Measurements from ENCODE around the gene FSIP1. TPM values are rescaled to one million over a fixed set of nuclear protein-coding genes. Genes with fewer than 3 reads are reported as not detected.

FSIP1 gene
- total and polyA plus RNA-seq, 8 donors: 0.38 to 2.7 (median 0.83) TPM

DNA sequence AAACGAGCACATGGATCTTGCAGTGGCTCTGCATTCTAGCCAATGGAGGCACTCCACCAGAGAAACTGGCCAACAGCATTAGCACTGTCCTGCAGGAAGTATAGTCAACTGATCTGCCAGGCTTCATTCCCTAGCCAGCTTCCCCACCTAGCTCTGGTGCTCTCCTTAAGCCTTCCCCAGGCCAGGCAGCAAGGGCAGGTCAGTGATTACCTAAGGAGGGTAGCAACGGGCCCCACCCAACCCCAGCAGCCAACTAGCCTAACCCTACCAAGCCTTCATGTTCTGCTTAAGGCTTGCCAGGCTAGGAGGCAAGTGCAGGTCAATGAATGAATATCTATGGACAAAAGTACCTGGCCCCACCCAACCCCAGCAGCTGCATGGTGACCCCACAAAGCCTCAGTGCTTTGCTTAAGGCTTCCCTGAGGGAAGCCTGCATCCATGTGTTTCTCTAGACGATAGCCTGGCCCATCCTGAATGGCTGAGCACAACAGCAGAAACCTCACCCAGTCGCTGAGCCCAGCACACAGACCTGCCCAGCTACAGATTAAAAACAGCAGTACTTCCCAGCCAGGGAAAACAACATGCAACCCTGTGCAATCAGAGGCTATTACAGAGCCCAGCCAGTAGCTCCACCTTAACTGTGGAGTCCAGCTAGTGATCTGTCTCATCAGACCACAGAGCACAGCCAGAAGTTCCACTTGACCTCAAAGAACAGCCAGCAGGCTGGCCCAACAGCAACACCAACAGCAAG, 173.3 kb downstream of the FSIP1 start:
- Histone ChIP-seq H3K4me3 (no peak overlapping the region), H3K27me3 (no peaks in the 10 kb centered on the region), H3K27ac (no peak overlapping the region), H3K4me1 (no peaks in the 10 kb centered on the region), H3K9me3 (peaks cover 0 to 41% of the 10 kb centered on the region in 2 donors), H3K36me3 (no peaks in the 10 kb centered on the region)
- no peak for ATAC-seq
- intact Hi-C loops (cut with DNase I): no loop called here
- TF ChIP-seq, protein P1, sequence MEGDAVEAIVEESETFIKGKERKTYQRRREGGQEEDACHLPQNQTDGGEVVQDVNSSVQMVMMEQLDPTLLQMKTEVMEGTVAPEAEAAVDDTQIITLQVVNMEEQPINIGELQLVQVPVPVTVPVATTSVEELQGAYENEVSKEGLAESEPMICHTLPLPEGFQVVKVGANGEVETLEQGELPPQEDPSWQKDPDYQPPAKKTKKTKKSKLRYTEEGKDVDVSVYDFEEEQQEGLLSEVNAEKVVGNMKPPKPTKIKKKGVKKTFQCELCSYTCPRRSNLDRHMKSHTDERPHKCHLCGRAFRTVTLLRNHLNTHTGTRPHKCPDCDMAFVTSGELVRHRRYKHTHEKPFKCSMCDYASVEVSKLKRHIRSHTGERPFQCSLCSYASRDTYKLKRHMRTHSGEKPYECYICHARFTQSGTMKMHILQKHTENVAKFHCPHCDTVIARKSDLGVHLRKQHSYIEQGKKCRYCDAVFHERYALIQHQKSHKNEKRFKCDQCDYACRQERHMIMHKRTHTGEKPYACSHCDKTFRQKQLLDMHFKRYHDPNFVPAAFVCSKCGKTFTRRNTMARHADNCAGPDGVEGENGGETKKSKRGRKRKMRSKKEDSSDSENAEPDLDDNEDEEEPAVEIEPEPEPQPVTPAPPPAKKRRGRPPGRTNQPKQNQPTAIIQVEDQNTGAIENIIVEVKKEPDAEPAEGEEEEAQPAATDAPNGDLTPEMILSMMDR (IDR thresholded peaks at IDR 0.05): no peak
- no peak for DNase-seq

DNA sequence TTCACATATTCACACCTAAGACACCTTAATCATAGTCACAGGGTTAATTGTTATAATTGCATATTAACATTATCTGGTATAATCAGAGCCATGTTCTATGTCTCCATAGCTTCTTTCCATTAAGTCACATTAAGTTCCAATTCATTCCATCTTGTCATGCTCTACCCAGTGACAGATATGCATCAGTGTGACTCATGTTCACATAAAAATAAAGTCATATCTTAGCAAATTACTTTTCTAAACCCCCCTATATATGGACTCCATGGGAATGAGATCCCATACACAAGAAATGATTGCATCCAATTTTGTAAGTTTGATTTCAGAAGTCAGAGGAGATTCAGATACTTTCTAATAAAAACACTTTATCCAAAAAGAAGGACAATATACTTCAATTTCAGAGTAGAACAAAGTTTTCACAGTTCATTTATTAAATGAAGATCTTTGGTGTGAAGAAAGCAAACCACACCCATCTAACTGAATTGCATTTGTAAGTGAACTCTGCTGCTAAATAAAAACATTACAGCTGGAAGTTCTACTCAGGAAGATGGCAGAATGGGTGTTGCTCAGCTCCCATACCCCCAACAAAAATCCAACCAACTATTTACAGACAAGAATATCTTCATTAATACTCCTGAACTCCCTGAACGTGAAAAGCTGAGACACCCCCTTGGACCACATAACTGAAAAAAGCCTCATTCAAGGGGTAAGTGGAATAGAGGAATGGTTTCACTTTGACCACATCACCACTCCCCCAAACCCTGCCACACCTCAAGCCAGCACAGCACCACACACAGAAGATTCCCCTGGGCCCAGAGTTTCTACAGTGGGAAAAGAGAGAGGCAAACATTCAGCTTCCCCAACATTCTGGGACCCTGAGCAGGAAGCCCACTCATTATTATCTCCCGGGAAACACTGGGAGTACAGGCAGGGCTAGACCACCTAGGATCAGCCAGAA, 174.2 kb downstream of the FSIP1 start:
- TF ChIP-seq, protein P1 (IDR thresholded peaks at IDR 0.05): no peak
- Histone ChIP-seq H3K27ac (no peak overlapping the region), H3K36me3 (no peaks in the 10 kb centered on the region), H3K27me3 (no peaks in the 10 kb centered on the region), H3K4me1 (no peaks in the 10 kb centered on the region), H3K9me3 (peaks cover 0 to 37% of the 10 kb centered on the region in 2 donors), H3K4me3 (no peak overlapping the region)
- no peak for ATAC-seq
- DNase-seq: no peak
- intact Hi-C loops (cut with DNase I): no loop called here

DNA sequence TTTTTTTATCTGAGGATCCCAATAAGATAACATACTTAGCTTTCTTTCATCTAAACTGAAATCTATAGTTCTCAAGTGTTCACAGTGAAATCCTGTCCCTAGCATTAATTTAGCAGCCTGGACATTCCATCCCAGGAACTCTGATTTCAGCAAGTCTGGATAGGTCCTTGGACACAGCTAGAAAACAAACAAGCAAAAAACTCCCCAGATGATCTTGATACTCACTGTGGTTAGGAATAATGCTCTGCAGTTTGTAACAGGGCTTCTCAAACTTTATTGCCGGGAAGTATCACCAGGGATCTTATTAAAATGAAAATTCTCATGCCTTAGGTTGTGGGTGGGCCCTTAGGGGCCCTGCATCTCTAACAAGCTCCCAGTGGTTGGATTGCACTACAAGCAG, 177.5 kb downstream of the FSIP1 start:
- no peaks in the 10 kb centered on the region for H3K4me1 ChIP-seq
- H3K9me3 ChIP-seq: peaks cover 0 to 9% of the 10 kb centered on the region in 2 donors
- H3K27ac ChIP-seq: no peak overlapping the region
- no peak for ATAC-seq
- TF ChIP-seq, protein P1 (IDR thresholded peaks at IDR 0.05): no peak
- H3K27me3 ChIP-seq: no peaks in the 10 kb centered on the region
- intact Hi-C loops (cut with DNase I): no loop called here
- no peaks in the 10 kb centered on the region for H3K36me3 ChIP-seq
- DNase-seq: no peak
- no peak overlapping the region for H3K4me3 ChIP-seq

DNA sequence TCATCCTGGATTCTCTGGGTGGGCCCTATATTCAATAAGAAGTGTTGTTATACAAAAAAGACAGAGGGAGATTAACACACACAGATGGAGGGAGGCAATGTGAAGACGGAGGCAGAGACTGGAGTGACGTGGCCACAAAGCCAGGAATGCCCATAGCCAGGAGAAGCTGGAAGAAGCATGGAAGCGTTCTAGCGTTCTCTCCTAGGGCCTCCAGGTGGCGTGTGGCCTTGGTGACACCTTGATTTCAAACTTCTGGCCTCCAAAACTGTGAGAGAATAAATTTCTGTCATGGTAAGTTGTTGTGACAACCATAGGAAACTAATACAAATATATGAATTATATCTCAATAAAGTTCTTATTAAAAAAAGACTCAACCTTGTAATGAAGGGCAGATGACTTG, 180.5 kb downstream of the FSIP1 start:
- H3K4me3 ChIP-seq: no peak overlapping the region
- ATAC-seq: no peak
- intact Hi-C loops (cut with DNase I): no loop called here
- no peaks in the 10 kb centered on the region for H3K4me1 ChIP-seq
- DNase-seq: no peak
- TF ChIP-seq, protein P1 (IDR thresholded peaks at IDR 0.05): no peak
- H3K27ac ChIP-seq: no peak overlapping the region
- H3K27me3 ChIP-seq: no peaks in the 10 kb centered on the region
- no peaks in the 10 kb centered on the region for H3K36me3 ChIP-seq
- no peaks in the 10 kb centered on the region for H3K9me3 ChIP-seq

DNA sequence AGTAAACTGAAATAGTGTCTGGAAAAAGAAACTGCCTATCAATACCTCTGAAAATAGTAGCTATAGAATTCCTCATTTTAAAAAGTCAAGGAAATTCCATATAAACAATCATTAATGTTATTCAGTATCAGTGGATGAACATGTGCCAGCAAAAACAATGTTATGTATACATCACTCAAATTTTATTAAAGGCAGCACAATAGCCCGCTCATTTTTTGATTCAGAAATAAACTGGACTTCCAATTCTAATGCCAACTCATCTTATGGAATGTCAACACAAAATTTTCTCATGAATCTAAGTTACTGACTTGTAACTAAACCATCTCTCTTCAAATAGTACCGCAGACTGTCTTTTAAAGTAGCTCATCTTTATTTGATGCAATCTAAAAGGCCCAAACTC, 182.8 kb downstream of the FSIP1 start:
- H3K27ac ChIP-seq: no peak overlapping the region
- no peaks in the 10 kb centered on the region for H3K9me3 ChIP-seq
- DNase-seq: no peak
- intact Hi-C loops (cut with DNase I): no loop called here
- TF ChIP-seq, protein P1 (IDR thresholded peaks at IDR 0.05): no peak
- H3K4me3 ChIP-seq: no peak overlapping the region
- peaks cover 0 to 13% of the 10 kb centered on the region in 2 donors for H3K36me3 ChIP-seq
- no peaks in the 10 kb centered on the region for H3K27me3 ChIP-seq
- no peak for ATAC-seq
- H3K4me1 ChIP-seq: no peaks in the 10 kb centered on the region

Measured in left lung (tissue), 10 donors.